NB4 (cell line): ENCODE results near the gene BAIAP2.

Experiments used
- DNase-seq: peaks from one replicate; pipeline ENCODE4 v3.0.0; 2010; ENCODE audit warnings: low read depth
- H3K4me3 ChIP-seq: one replicate; pipeline ENCODE4 v1.5.1; 2011; ENCODE audit warnings: mild to moderate bottlenecking, low read depth, low read length, moderate library complexity
- CTCF ChIP-seq: IDR thresholded peaks from one replicate; pipeline ENCODE4 v1.5.1; 2012; ENCODE audit warnings: low read depth, low read length
- MAX ChIP-seq: IDR thresholded peaks from 2 replicates; pipeline ENCODE4 v1.6.1; 2011; ENCODE audit warnings: low read depth, low read length
- MYC ChIP-seq: IDR thresholded peaks from 2 replicates; pipeline ENCODE4 v1.6.1; 2011; ENCODE audit warnings: low read depth, low read length
- POLR2A ChIP-seq: IDR thresholded peaks from 2 replicates; pipeline ENCODE4 v1.6.1; 2011; ENCODE audit warnings: mild to moderate bottlenecking; ENCODE audit not compliant: insufficient read length; ENCODE audit errors: extremely low read depth

The BAIAP2 gene

DNA sequence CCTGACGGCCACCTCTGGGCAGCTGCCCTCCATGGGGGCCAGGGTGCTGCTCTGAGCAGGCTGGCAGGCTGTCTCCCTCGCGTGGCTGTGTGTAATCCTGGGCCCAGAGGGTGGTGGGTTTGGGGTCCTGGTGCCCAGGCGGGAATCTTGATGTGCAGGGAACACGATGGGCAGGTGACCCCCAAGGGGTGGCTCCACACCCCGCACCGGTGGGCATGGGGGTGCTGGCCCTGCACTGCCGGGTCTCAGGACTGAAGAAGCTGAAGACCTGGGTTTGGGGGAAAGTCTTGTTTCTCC is 34.7 kb upstream of the BAIAP2 start:
- H3K4me3 ChIP-seq: no peak overlapping the region
- TF ChIP-seq MAX (no peak), CTCF (no peak), MYC (no peak), POLR2A (no peak)
- no peak for DNase-seq

DNA sequence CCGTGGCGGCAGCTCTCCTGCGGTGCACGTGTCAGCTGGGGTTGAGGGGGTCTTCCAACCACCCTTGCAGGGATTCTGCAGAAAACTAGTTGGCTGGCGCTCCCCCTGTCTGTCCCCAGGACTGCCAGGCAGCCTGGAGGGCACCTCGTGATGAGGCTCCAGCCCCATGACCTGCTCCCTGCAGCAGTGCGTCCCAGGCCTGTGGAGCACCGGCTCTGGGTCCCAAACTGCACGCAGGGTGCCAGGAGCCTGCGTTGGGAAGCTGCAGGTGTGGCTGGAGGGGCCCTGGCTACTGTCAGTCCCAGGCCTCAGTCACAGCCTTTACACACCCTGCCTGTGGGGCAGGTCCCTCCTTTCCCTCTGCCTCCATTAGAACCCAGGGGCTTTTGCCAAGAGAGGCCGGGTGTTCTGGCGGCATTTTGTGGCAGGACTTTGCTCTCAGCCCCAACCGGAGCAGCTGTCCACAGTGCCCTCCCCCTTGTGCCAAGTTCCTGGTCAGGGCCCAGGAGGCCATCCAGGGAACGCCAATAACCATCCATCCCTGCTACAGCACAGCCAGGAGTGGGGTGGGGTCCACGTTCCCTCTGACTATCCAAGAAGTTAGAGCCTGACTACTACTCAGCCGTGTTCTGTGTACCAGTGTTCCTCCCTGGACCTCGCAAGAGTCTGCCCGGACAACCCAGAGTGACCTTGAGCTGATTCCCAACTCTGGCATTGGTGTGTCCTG is 34.2 kb upstream of the BAIAP2 start:
- H3K4me3 ChIP-seq: no peak overlapping the region
- DNase-seq: no peak
- TF ChIP-seq POLR2A (no peak), MAX (no peak), CTCF (no peak), MYC (no peak)

GRCh38 chr17:81002013-81002384 is 33.0 kb upstream of the BAIAP2 start:
- DNase-seq: no peak
- TF ChIP-seq POLR2A (no peak), MYC (no peak), CTCF (no peak), MAX (no peak)
- H3K4me3 ChIP-seq: no peak overlapping the region

DNA sequence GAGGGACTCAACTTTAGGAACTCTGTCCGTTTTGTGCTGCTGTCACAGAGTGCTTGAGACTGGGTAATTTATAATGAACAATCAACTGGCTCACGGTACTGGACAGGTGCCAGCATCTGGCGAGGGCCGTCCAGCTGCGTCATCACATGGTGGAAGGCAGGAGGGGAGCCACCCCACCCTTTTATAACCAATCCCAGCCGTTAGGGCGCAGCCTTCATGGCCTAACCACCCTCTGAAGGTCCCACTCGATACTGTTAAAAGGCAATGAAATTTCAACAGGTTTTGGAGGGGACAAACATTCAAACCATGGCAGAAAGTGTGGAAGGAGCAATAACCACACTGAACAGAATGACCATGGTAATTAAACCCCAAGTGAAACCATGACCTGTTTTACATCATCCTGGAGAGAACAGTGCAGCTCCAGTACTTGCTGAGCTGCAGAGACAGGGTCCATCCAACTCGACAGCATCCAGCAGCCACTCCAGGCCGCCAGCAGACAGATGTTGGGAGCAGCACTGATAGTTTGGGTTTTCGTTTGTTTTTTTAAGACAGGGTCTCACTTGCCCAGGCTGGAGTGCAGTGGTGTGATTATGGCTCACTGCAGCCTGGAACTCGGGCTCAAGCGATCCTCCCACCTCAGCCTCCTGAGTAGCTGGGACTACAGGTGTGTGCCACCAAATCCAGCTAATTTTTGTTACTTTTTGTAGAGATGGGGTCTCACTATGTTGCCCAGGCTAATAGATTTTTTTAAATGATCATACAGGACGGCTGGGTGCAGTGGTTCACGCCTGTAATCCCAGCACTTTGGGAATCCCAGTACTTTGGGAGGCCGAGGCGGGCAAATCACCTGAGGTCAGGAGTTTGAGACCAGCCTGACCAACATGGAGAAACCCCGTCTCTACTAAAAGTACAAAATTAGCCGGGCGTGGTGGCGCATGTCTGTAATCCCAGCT is 32.3 kb upstream of the BAIAP2 start:
- TF ChIP-seq MAX (no peak), POLR2A (no peak), MYC (no peak)
- peak; percentile 48 for DNase-seq

DNA sequence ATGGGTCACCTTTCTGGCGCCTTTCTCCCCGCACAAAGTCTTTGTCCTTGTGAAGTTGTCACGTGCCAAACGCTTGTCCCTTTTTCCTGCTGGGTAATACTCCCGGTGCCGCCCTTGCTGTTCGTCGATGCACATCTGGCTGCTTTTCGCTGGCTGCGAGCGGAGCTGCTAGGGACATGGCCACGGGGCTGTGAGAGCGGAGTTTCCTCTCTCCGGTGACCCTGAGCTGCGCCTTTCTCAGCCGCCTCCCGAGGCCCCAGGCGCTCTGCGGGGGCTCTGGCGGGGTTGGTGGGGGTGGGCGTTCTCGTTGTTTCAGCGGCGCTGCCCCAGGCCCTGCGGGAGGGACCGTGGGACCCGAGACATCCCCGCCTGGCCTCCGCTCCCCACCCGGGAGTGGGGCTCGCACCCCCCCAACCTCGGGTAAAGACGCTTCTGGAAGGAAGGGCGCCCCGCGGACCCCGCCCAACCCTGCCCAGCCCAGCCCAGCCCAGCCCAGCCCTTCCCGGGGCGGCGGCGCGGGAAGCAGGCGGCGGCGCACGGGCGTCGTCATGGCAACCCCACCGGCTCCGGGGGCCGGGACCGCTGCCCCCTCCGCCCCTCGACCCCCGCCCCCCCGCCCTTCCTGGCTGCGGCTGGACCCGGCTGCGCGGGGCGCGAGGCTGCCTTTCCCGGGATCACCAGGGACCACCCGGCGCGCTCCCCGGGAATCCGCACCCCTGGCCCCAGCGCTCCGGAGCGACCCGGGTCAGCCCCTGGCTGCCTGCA is 31.1 kb upstream of the BAIAP2 start:
- peak overlapping the region; percentile 17 for H3K4me3 ChIP-seq
- DNase-seq: peak; percentile 57

More for the DNA sequence above, 32.3 kb upstream of the BAIAP2 start:
- no peak overlapping the region for H3K4me3 ChIP-seq

More for the DNA sequence above, 31.1 kb upstream of the BAIAP2 start:
- TF ChIP-seq MYC (no peak), MAX (no peak), POLR2A (no peak), CTCF (no peak)
